ENCODE measurements around the gene INTS1.

Gene INTS1

GRCh38 chr7:1486571-1486970 lies 17.6 kb downstream of the INTS1 start:
- TF ChIP-seq YY1 (IDR thresholded peaks at IDR 0.05; ENCODE audit: low read depth), result no peak
- no peak for TF ChIP-seq EGR1 (IDR thresholded peaks at IDR 0.05)
- no peak for TF ChIP-seq EP300 (IDR thresholded peaks at IDR 0.05; ENCODE audit: borderline replicate concordance)
- no peak for TF ChIP-seq TEAD4 (IDR thresholded peaks at IDR 0.05)
- TF ChIP-seq REST (IDR thresholded peaks at IDR 0.05; ENCODE audit: low read depth), result no peak
- TF ChIP-seq, protein P1, sequence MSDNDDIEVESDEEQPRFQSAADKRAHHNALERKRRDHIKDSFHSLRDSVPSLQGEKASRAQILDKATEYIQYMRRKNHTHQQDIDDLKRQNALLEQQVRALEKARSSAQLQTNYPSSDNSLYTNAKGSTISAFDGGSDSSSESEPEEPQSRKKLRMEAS (IDR thresholded peaks at IDR 0.05), result no peak
- TF ChIP-seq FOXM1 (IDR thresholded peaks at IDR 0.05; ENCODE audit: borderline replicate concordance, low read depth), result no peak
- TF ChIP-seq TAF1 (IDR thresholded peaks at IDR 0.05; ENCODE audit: low read depth), result no peak
- TF ChIP-seq CREB1 (IDR thresholded peaks at IDR 0.05; ENCODE audit: low read depth), result no peak
- TF ChIP-seq RAD21 (IDR thresholded peaks at IDR 0.05; ENCODE audit: low read depth), result no peak
- TF ChIP-seq NFIC (IDR thresholded peaks at IDR 0.05), result no peak
- TF ChIP-seq CEBPB (IDR thresholded peaks at IDR 0.05), result no peak
- TF ChIP-seq, protein P2, sequence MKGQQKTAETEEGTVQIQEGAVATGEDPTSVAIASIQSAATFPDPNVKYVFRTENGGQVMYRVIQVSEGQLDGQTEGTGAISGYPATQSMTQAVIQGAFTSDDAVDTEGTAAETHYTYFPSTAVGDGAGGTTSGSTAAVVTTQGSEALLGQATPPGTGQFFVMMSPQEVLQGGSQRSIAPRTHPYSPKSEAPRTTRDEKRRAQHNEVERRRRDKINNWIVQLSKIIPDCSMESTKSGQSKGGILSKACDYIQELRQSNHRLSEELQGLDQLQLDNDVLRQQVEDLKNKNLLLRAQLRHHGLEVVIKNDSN (IDR thresholded peaks at IDR 0.05), result no peak

- TF ChIP-seq YY1 (IDR thresholded peaks at IDR 0.05; ENCODE audit: low read depth) (no peak), ZBTB7A (IDR thresholded peaks at IDR 0.05; ENCODE audit: low read depth) (no peak), TCF12 (IDR thresholded peaks at IDR 0.05; ENCODE audit: low read depth) (no peak), TAF1 (IDR thresholded peaks at IDR 0.05; ENCODE audit: low read depth) (no peak), TEAD4 (IDR thresholded peaks at IDR 0.05) (no peak), CEBPB (IDR thresholded peaks at IDR 0.05) (no peak), RAD21 (IDR thresholded peaks at IDR 0.05; ENCODE audit: low read depth) (no peak), CREB1 (IDR thresholded peaks at IDR 0.05; ENCODE audit: low read depth) (no peak), EGR1 (IDR thresholded peaks at IDR 0.05) (no peak), EP300 (IDR thresholded peaks at IDR 0.05; ENCODE audit: borderline replicate concordance) (no peak), FOXM1 (IDR thresholded peaks at IDR 0.05; ENCODE audit: borderline replicate concordance, low read depth) (no peak), NFIC (IDR thresholded peaks at IDR 0.05) (no peak), REST (IDR thresholded peaks at IDR 0.05; ENCODE audit: low read depth) (no peak)
- TF ChIP-seq, protein P1 (IDR thresholded peaks at IDR 0.05), result no peak
- TF ChIP-seq, protein P2 (IDR thresholded peaks at IDR 0.05), result no peak
These were observed 19.0 kb downstream of the INTS1 start for GRCh38 chr7:1485156-1485555.

GRCh38 chr7:1484569-1484968 lies 19.6 kb downstream of the INTS1 start:
- TF ChIP-seq EP300 (IDR thresholded peaks at IDR 0.05; ENCODE audit: borderline replicate concordance), result no peak
- TF ChIP-seq TEAD4 (IDR thresholded peaks at IDR 0.05), result no peak
- no peak for TF ChIP-seq RAD21 (IDR thresholded peaks at IDR 0.05; ENCODE audit: low read depth)
- TF ChIP-seq FOXM1 (IDR thresholded peaks at IDR 0.05; ENCODE audit: borderline replicate concordance, low read depth), result no peak
- TF ChIP-seq, protein P1 (IDR thresholded peaks at IDR 0.05), result no peak
- no peak for TF ChIP-seq REST (IDR thresholded peaks at IDR 0.05; ENCODE audit: low read depth)
- TF ChIP-seq CEBPB (IDR thresholded peaks at IDR 0.05), result no peak
- no peak for TF ChIP-seq YY1 (IDR thresholded peaks at IDR 0.05; ENCODE audit: low read depth)
- no peak for TF ChIP-seq CREB1 (IDR thresholded peaks at IDR 0.05; ENCODE audit: low read depth)
